Panc1 (cell line): Measurements from ENCODE around the gene SMCR8. TPM values are rescaled to one million over a fixed set of nuclear protein-coding genes. Genes with fewer than 3 reads are reported as not detected.

Experiments used
- ATAC-seq: fragments of 200-7000 bp; cut with Tn5 transposase; 2 replicates; pipeline ENCODE4 v1.9.1; 2020; ENCODE audit warnings: mild to moderate bottlenecking, moderate library complexity
- BruUV-seq: library from RNA; stranded (reverse); fragments of 400-500 nt; replicated peaks from 2 replicates; lab custom pipeline; 2021; lab: Mats Ljungman, UMichigan
- CTCF ChIA-PET: fragments of 300-600 bp; sonication (Branson Sonifier 250); formaldehyde crosslinking; loops from one replicate; lab custom pipeline; 2022; ENCODE audit warnings: antibody characterized with exemption; lab: Charles Lee
- POLR2A ChIA-PET: fragments of 300-600 bp; sonication (Branson Sonifier 250); formaldehyde crosslinking; loops from one replicate; lab custom pipeline; 2022; ENCODE audit warnings: antibody characterized with exemption; lab: Charles Lee
- DNase-seq: peaks from one replicate; pipeline ENCODE4 v3.0.0-alpha.2; 2010; ENCODE audit warnings: low read depth, low spot score
- H3K27ac ChIP-seq: 2 replicates; pipeline ENCODE4 v1.5.1; 2011; ENCODE audit warnings: mild to moderate bottlenecking, low read length, inconsistent platforms
- H3K27me3 ChIP-seq: fragments of 200-500 bp; sonication (Bioruptor generic); 2 replicates; pipeline ENCODE4 v1.6.0; 2014; ENCODE audit warnings: low read length, inconsistent platforms; ENCODE audit not compliant: control insufficient read depth, insufficient read depth
- H3K36me3 ChIP-seq: fragments of 200-500 bp; sonication (Bioruptor generic); 2 replicates; pipeline ENCODE4 v1.5.1; 2014; ENCODE audit warnings: inconsistent platforms, mild to moderate bottlenecking, low read length, moderate library complexity; ENCODE audit not compliant: control insufficient read depth, insufficient read depth
- H3K4me1 ChIP-seq: 2 replicates; pipeline ENCODE4 v1.5.1; 2011; ENCODE audit warnings: inconsistent platforms, mild to moderate bottlenecking, low read length, moderate library complexity; ENCODE audit not compliant: control insufficient read depth, insufficient read depth
- H3K4me3 ChIP-seq, 2 experiments: 2 replicates each; pipeline ENCODE4 v1.5.1; 2011 to 2012; ENCODE audit warnings: low read depth in 2 of 2, low read length in 2 of 2, mild to moderate bottlenecking in 2 of 2, inconsistent platforms in 1 of 2, moderate library complexity in 1 of 2
- H3K9me3 ChIP-seq: fragments of 200-500 bp; sonication (Bioruptor generic); 2 replicates; pipeline ENCODE4 v1.5.1; 2014; ENCODE audit warnings: low read depth, mild to moderate bottlenecking, inconsistent platforms, low read length, moderate library complexity; ENCODE audit not compliant: control insufficient read depth, insufficient read depth
- POLR2AphosphoS5 ChIP-seq: IDR thresholded peaks from 2 replicates; pipeline ENCODE4 v1.6.1; 2012; ENCODE audit warnings: mild to moderate bottlenecking, low read depth, low read length, moderate library complexity
- SIN3A ChIP-seq: IDR thresholded peaks from 2 replicates; pipeline ENCODE4 v1.6.1; 2012; ENCODE audit warnings: low read depth, mild to moderate bottlenecking, low read length, moderate library complexity, borderline replicate concordance; ENCODE audit not compliant: insufficient read depth
- TCF7L2 ChIP-seq: IDR thresholded peaks from 2 replicates; pipeline ENCODE4 v1.6.1; 2011; ENCODE audit warnings: mild to moderate bottlenecking, low read depth, low read length, inconsistent platforms
- in situ Hi-C: cut with HindIII; loops from 2 replicates; pipeline ENCODE4 v1.10.0; 2016; ENCODE audit warnings: low sequenced_read_pairs, low pct_unique_long_range_greater_than_20kb
- intact Hi-C: fragments of 100-400 bp; cut with micrococcal nuclease; formaldehyde crosslinking; loops from one replicate; pipeline ENCODE4 v1.10.0; 2022; ENCODE audit not compliant: unreplicated experiment
- total RNA-seq: library from RNA; stranded (reverse); gene quantifications from one replicate; pipeline ENCODE4 v1.2.1, GENCODE V29; 2021; ENCODE audit not compliant: unreplicated experiment
- TF ChIP-seq, protein P1 (sequence below), 2 experiments: IDR thresholded peaks; 2 replicates each; pipeline ENCODE4 v1.6.1; 2011 to 2012; ENCODE audit warnings: low read depth in 2 of 2, control low read depth in 1 of 2, low read length in 1 of 2, mild to moderate bottlenecking in 1 of 2, moderate library complexity in 1 of 2; ENCODE audit not compliant: insufficient read depth in 1 of 2
- TF ChIP-seq, protein P2 (sequence below): fragments of 450-650 bp; IDR thresholded peaks from 2 replicates; pipeline ENCODE4 v1.5.1; 2017; ENCODE audit warnings: mild to moderate bottlenecking

The SMCR8 gene
- total RNA-seq, 1 experiment from 2014 or later, result 24.9 TPM

DNA sequence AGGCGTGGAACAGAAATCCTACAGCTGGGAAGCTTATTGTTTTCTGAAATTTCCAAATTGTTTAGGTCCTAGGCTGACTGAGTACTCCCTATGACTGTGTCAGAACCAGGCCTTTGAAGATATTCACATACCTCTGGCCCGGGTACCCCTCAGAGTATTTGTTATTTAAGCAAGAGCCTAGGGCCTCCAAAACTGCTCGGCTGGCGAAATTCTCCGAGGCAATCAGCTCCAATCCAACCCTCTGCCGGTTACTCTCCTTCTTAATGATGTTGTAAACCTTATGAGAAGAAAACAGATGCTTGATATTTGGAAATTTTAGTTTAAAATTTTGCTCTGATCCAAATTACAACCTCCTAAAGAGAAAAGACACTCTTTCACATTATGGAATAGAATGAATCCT lies 38.4 kb downstream of the SMCR8 start:
- Histone ChIP-seq H3K9me3 (no peaks in the 10 kb centered on the region), H3K27ac (no peak overlapping the region), H3K27me3 (no peaks in the 10 kb centered on the region), H3K4me3 (no peak overlapping the region), H3K4me1 (no peaks in the 10 kb centered on the region), H3K36me3 (no peaks in the 10 kb centered on the region; the same call in 1 of the 2 replicates)
- DNase-seq, result no peak
- in situ Hi-C loops (no loop called here), intact Hi-C loops (no loop called here)
- TF ChIP-seq, protein P1, sequence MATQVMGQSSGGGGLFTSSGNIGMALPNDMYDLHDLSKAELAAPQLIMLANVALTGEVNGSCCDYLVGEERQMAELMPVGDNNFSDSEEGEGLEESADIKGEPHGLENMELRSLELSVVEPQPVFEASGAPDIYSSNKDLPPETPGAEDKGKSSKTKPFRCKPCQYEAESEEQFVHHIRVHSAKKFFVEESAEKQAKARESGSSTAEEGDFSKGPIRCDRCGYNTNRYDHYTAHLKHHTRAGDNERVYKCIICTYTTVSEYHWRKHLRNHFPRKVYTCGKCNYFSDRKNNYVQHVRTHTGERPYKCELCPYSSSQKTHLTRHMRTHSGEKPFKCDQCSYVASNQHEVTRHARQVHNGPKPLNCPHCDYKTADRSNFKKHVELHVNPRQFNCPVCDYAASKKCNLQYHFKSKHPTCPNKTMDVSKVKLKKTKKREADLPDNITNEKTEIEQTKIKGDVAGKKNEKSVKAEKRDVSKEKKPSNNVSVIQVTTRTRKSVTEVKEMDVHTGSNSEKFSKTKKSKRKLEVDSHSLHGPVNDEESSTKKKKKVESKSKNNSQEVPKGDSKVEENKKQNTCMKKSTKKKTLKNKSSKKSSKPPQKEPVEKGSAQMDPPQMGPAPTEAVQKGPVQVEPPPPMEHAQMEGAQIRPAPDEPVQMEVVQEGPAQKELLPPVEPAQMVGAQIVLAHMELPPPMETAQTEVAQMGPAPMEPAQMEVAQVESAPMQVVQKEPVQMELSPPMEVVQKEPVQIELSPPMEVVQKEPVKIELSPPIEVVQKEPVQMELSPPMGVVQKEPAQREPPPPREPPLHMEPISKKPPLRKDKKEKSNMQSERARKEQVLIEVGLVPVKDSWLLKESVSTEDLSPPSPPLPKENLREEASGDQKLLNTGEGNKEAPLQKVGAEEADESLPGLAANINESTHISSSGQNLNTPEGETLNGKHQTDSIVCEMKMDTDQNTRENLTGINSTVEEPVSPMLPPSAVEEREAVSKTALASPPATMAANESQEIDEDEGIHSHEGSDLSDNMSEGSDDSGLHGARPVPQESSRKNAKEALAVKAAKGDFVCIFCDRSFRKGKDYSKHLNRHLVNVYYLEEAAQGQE (IDR thresholded peaks at IDR 0.05; ENCODE audit: insufficient read depth in 1 of 2, low read depth in 2 of 2, low read length in 1 of 2), result no peak
- TF ChIP-seq, protein P2, sequence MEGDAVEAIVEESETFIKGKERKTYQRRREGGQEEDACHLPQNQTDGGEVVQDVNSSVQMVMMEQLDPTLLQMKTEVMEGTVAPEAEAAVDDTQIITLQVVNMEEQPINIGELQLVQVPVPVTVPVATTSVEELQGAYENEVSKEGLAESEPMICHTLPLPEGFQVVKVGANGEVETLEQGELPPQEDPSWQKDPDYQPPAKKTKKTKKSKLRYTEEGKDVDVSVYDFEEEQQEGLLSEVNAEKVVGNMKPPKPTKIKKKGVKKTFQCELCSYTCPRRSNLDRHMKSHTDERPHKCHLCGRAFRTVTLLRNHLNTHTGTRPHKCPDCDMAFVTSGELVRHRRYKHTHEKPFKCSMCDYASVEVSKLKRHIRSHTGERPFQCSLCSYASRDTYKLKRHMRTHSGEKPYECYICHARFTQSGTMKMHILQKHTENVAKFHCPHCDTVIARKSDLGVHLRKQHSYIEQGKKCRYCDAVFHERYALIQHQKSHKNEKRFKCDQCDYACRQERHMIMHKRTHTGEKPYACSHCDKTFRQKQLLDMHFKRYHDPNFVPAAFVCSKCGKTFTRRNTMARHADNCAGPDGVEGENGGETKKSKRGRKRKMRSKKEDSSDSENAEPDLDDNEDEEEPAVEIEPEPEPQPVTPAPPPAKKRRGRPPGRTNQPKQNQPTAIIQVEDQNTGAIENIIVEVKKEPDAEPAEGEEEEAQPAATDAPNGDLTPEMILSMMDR, result no peak
- TF ChIP-seq TCF7L2 (no peak), SIN3A (no peak), POLR2AphosphoS5 (no peak)
- no TSS peak for BruUV-seq
- ChIA-PET POLR2A (no interaction called here), CTCF (no interaction called here)
- no peak for ATAC-seq

- BruUV-seq, result no TSS peak
- intact Hi-C loops, result no loop called here
- DNase-seq (no peak), ATAC-seq (no peak)
- ChIA-PET CTCF (no interaction called here), POLR2A (interaction anchor here (0.7 kb wide), 1 partner anchor 55 kb away, joined by 3 read pairs; no protein-coding TSS in a partner anchor)
- in situ Hi-C loops, result no loop called here
- Histone ChIP-seq H3K36me3 (no peaks in the 10 kb centered on the region; the same call in 1 of the 2 replicates), H3K4me3 (no peak overlapping the region), H3K27ac (no peak overlapping the region), H3K4me1 (no peaks in the 10 kb centered on the region), H3K27me3 (no peaks in the 10 kb centered on the region), H3K9me3 (no peaks in the 10 kb centered on the region)
- no peak for TF ChIP-seq POLR2AphosphoS5
- TF ChIP-seq, protein P2, result no peak
- TF ChIP-seq, protein P1 (IDR thresholded peaks at IDR 0.05; ENCODE audit: insufficient read depth in 1 of 2, low read depth in 2 of 2, low read length in 1 of 2), result no peak
- no peak for TF ChIP-seq TCF7L2
- no peak for TF ChIP-seq SIN3A
Observed at GRCh38 chr17:18356624-18357023, 41.5 kb downstream of the SMCR8 start.
